ENCODE data around the gene PPP2CA.
A peak's percentile ranks its signal among the peaks of the same experiment; 100 is the strongest.
"Not testable (repeated sequence)": the region's sequence is repeated elsewhere in the genome, so short reads cannot be mapped to it uniquely, and the experiment has no call there.

PPP2CA gene

GRCh38 chr5:134245101-134245604 is 19.3 kb upstream of the PPP2CA start:
- peak; percentile 48 for DNase-seq (ENCODE audit: low read depth)

DNA sequence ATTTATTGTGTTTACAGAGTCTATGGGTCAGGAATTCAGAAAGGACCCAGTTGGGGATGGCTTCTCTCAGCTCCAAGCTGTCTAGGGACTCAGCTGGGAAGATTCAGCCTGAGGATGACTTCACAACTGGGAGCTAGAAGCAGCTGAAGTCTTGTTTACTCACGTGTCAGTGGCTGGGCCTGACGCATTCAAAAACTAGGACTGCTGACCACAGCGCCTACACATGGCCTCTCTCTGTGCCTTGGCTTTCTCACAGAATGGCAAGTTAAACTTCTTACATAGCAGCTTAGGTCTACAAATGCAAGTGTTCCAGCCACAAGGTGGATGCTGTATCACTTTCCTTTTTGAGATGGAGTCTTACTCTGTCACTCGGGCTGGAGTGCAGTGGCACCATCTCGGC is 16.3 kb upstream of the PPP2CA start:
- DNase-seq (ENCODE audit: low read depth): peak; percentile 62

DNA sequence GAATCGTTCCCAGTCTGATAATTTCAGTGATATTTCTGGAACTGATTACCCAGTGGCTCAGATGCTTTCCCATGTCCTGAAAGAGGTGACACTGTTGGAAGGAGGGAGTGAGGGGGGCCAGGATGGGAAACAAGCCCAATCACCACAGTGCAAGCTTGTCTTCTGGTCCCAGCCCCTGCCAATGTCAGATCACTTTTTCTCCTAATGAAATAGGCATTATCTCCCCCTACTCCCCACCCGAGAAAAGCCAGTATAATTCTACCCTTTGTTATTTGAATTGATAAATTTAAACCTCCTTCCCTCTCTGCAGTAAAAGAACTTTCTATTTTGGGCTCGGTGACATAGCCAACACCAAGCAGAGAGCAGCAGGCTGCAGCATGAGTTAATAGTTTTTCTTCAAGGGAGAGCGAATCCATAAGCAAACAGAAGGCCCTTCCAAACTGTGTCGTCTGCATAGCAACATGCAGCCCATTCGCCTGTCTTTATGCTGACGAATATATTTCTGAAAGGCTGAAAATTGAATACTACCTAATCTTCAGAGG is 14.6 kb upstream of the PPP2CA start:
- peak; percentile 38 for DNase-seq (ENCODE audit: low read depth)

- DNase-seq (ENCODE audit: low read depth): no peak
Observed at GRCh38 chr5:134236820-134237219, 10.9 kb upstream of the PPP2CA start.

DNA sequence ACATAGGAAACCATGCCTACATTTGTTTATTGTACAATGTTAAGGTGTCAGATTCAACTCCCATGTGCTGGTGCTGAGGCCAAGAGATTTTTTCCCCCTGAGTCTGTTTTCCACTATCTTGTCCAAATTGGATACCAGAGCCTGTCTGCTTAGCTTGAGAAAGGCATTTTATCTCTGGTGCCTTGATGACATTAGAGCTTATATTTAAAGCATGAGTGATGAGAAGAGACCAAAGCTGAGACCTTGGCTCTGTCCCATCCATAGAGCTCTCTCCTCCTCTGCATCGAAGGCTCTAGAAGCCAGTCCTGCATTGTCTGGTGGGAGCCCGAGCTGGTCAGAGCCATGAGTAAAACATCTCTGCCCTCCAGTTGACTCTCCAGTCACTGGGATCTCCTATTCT is 10.4 kb upstream of the PPP2CA start:
- no peak for DNase-seq (ENCODE audit: low read depth)

- DNase-seq (ENCODE audit: low read depth): no peak
Observed at GRCh38 chr5:134228624-134229023, 2.8 kb upstream of the PPP2CA start.

DNA sequence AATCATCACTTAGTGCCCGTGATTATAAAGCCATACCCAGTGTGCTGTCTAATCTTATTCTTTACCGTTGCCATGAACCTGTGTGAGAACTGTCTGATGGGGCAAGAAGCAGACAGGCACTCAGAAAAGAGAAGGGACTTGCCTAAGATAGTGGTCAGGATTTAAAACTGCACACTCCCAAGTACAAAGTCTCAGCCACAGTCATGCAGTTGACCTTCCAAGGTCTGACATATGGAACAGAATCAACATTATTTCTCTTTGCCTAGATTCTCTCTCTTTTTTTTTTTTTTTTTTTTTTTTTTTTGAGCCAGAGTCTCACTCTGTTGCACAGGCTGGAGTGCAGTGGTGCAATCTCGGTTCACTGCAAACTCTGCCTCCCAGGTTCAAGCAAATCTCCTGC is 1.9 kb upstream of the PPP2CA start:
- no peak for DNase-seq (ENCODE audit: low read depth)

GRCh38 chr5:134227259-134227658 is 1.4 kb upstream of the PPP2CA start:
- no peak for DNase-seq (ENCODE audit: low read depth)

GRCh38 chr5:134226441-134227192 is 744 bp upstream of the PPP2CA start:
- DNase-seq (ENCODE audit: low read depth): peak; percentile 34

DNA sequence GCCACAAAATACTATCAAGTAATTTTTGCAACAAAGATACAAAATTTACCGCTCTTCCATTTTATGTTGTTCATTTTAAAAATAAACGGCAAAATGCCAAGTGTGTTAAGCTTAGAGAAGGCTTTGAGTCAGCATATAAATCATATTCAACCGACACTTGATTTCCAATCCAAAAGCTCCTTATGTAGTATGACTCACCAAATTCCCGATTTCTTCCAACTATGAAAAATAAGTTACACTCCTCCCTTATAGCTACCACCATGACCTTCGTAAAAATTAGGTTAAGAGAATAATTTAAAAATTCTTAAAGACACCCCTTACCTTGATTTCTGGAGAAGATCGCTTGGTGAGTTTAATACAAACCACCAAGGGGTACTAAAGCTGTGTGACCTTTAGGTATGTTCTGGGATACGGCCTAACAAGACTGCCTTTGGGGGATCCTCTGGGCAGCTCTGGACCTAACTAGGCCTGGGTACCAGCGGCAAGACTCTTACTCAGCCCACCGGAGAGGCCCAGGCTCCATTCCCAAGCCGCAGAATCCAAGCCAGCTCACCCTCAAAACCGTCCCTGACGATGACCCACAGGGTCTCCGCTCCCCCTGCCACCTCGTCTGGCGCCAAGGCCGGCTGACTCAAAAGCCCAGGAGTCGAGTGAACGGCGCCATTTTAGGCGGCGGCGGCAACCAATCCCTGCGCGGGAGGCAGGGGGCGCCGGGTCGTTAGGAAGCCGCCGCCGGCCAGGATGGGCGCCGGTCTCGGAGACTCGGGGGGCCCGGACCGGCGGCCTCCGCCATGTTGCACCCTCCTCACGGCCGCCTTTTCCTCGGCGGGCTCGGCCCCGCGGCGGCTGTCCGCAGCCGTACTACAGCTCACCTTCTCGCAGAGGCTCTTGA is 739 bp downstream of the PPP2CA start:
- peak; percentile 69 for DNase-seq (ENCODE audit: low read depth)

- DNase-seq (ENCODE audit: low read depth): peak; percentile 33
Observed at GRCh38 chr5:134223406-134224248, 2.2 kb downstream of the PPP2CA start.

- DNase-seq (ENCODE audit: low read depth): not testable (repeated sequence)
Observed at GRCh38 chr5:134221690-134222089, 4.2 kb downstream of the PPP2CA start.

DNA sequence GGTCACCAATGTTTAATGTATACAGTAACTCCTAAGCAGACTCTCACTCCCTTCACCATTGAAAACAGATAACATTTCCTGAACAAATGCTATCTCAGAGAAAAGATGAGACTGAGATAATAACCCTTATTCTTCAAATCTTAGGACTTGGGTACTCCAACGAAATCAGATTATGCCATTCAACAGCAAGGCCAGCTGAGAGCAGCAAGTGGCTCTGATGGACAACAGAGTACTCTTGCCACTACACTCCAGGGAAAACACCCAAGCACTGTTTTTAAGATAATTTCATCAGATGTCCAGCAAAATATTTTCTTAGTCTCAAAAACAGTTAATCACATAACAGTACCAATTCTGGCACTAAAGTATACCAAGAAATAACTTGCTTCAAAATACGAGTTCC is 10.1 kb downstream of the PPP2CA start:
- DNase-seq (ENCODE audit: low read depth): no peak

GRCh38 chr5:134211263-134212031 is 14.4 kb downstream of the PPP2CA start:
- DNase-seq (ENCODE audit: low read depth): peak; percentile 67

DNA sequence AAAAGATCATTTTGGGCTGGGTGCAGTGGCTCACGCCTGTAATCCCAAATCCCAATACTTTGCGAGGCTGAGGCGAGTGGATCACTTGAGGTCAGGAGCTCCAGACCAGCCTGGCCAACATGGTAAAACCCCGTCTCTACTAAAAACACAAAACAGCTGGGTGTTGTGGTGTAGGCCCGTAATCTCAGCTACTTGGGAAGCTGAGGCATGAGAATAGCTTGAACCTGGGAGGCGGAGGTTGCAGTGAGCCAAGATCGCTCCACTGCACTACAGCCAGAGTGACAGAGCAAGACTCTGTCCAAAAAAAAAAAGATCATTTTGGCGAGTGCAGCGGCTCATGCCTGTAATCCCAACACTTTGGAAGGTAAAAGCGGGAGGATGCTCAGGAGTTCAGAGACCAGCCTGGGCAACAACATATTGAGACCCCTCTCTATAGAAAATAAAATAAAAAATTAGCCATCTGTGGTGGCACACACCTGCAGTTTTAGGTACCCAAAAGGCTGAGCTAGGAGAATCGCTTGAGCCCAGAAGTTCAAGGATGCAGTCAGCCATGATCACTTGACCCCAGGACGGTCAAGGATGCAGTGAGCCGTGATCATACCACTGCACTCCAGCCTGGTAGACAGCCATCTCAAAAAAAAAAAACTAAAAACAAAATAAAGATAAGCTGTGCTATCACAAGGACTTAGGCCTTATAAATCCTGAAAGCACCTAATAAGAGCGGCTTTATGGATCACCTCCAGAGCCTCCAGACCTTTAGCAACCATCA is 16.2 kb downstream of the PPP2CA start:
- no peak for DNase-seq (ENCODE audit: low read depth)

DNA sequence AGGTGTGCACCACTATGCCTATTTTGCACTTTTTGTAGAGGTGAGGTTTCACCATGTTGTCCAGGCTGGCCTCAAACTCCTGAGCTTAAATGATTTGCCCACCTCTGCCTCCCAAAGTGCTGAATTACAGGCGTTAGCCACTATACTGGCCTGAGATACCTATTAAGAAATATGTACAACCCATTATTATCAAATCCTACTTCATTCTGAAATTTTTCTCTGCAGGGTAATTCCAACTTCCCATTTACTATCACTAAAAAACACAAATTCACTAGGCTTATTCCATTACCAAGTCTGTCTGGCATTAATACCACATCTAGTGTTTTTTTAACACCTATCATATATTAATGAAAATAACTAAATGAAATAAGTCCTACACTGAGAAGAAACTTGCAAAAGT is 18.2 kb downstream of the PPP2CA start:
- DNase-seq (ENCODE audit: low read depth): no peak

- no peak for DNase-seq (ENCODE audit: low read depth)
Observed at GRCh38 chr5:134206627-134207160, 19.2 kb downstream of the PPP2CA start.

GRCh38 chr5:134204575-134204974 is 21.3 kb downstream of the PPP2CA start:
- no peak for DNase-seq (ENCODE audit: low read depth)

GRCh38 chr5:134203630-134204029 is 22.2 kb downstream of the PPP2CA start:
- DNase-seq (ENCODE audit: low read depth): no peak

- DNase-seq (ENCODE audit: low read depth): no peak
Observed at GRCh38 chr5:134195666-134196065, 30.2 kb downstream of the PPP2CA start.

All from EH (cell line).